Measurements from ENCODE around the gene PDE11A.
A peak's percentile ranks its signal among the peaks of the same experiment; 100 is the strongest.
"Not testable (repeated sequence)": the region's sequence is repeated elsewhere in the genome, so short reads cannot be mapped to it uniquely, and the experiment has no call there.

PDE11A gene

DNA sequence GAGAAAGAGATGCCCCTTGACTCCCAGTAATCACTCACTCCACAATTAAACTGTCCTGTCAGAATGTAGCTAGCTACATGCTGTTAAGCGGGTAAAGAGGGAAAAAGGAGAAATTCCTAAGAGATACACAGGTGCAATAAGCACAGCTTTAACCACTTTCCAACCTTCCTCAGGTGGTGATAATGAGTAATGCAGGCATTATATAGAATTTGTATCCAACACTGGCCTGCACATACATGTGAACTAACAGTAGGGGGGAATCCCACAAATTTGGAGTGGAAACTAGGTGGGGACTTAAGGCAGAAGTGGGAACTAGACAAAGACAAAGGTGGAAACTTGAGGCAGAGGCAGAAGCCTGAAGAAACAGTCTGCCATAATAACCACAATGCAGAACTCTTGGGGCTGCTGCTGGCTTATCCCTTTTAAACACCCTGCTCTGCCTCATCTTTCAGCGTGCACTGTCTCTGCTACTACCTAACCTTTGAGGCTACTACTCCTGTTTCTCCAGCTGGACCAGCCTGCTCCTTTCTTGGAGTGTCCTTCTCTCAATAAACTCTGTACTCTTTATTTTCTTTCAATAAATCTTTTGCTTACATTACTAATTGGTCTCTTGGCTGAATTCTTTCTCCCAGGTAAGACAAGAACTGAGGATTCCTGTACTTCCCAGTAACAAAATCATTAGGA is 259.7 kb downstream of the PDE11A start:
- no peak for DNase-seq

DNA sequence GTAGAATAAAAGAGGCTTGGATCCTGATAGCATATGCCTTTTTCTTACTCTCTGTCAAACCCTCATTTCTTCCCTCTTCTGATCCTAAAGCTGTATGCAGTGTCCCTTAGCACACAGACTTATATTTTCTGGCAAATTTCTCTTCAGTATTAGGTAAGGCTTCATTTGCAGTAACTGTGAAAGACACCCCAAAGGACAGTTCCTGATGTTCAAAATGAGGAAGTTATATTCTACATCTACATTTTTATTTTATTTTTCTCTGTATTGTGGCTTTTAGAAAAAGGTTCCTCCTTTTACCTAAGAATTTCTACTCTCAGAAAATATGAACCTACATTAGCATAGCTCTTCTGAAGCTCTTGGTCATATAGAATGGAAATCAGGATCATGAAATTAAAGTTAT is 261.7 kb downstream of the PDE11A start:
- no peak for DNase-seq

DNA sequence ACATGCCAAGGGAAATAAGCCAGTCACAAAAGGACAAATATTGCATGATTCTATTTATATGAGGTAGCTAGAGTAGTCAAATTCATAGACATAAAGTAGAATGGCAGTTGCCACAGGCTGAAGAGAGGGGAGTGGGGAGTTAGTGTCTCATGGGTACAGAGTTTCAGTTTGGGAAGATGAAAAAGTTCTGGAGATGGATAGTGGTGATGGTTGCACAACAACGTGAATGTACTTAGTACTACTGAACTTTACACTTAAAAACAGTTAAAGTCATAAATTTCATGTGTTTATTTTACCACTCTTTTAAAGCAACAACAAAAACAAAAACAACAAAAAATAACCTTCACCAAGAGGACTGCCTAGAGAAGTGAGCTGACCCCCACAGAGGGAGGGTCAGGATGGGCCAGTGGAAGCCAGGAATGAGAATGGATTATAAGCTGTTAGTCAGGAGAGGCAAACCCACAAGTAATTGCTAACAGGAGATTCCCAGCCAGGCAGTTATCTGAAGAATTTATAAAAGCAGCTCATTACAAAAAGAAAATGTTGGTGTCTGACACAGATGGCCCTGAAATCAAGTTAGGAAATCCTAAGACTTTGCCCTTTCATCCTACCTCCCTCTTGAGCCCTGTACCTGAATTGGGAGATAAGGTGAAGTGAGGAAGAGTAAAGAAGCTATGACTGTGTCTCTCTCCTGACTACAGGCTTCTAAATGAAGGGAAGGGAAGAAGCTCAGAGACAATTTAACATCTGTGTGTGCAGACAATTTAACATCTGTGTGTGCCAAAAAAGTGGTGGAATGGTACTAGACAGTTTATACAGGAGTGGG is 263.4 kb downstream of the PDE11A start:
- DNase-seq, result no peak

DNA sequence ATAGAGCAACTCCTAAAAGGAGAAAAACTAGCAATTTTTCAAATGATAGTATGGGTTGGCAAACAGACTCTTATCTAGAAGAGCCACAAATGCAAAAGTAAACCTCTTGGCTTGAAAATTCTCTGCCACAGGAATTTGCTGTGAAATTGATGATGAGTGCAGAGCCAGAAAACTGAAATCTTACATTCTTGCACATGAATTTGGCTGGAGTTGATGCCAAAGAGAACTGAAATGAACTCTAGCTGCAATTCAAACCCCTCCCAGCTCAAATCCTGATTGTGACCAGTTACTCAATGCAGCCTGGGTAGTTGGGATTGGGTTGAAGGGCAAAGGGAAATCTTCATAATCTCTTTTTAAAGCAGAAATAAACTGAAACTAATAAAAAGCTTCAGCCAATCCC is 266.6 kb downstream of the PDE11A start:
- DNase-seq, result no peak

DNA sequence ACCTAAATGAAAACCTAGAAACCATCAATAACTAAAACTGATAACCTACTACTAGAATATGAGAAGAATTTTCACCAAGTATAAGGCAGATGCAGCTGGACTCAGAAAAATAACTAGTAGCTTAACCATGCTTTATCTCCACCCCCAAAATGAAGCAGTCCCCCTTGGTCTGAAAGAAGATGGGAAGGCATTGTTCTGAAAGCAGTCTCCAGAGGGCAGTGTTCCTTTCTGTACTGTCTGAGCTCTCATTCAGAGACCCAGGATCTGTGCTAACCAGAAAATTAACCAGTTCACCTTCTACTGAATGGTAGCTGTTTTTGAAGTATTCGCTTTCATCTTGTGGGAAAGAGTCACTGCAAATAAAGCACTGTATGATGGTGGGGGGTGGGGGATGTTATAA is 273.0 kb downstream of the PDE11A start:
- no peak for DNase-seq

DNA sequence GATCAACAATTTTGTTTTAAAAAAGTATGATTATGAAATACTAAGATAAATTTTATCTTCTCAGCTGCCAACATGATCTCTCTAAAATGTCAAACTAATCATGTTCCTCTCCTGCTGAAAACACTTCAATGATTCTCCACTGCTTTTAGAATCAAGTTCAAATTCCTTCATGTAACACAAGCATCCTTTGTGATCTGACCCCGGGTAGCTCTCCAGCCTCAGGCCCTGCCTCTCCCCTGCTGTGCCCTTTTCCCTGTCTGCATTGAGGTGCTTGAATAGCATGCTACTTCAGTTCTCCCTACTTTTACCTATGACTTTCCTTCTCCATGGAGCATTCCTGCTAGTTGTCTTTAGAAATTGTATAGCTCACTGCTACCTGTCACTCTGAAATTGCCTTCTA is 274.8 kb downstream of the PDE11A start:
- no peak for DNase-seq

DNA sequence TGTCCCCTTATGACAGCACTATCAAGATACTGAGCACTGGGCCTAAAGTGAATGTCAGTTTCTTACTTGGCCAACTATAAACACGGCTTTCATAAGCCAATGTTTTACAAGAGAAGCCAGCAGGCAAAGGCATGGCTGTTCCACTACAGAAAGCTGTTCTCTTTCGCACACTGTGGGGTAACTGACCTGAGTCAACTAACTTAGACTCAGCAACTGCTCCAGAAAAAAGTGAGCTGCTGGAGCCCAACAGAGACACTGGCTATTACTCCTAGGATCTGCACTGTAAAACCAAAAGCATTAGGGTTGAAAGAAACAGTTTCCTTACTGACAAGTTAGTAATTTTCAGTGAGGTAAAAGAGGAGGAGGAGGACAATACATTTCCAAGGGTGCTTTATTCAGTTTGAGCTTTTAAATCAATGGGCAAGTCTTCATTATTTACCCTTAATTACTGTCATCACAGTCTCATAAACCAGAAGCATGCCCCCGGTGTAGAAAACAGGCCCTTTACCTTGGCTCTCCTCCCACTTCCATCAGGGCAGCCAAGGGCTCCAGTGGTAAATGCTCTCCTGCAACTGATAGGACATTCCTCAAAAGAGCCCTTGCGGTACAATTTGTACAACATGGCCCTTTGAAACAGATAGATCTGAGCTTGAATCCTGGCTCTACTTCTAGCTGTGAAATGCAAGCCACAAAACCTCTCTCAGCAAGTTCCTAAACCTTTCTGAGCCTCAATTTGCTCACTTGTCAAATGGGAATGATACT is 275.7 kb downstream of the PDE11A start:
- no peak for DNase-seq

DNA sequence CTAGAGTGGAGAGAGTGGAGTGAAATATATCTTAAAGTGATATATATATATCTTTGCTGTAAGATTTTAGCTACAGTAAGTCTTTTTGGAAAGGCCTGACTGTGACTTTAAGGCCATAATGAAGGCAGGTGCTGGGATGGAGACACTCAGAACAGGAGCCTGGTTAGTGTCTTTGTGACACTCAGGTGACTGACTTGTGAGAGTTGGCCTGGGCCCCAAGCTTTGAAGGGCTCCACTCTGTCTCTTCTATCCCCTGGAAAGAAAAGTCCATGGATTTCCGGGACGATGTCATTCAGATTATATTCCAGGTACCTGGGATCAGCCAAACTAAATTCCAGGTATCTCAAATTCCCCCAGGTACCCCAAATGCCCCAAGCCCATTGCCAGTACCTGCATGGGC is 276.6 kb downstream of the PDE11A start:
- no peak for DNase-seq

DNA sequence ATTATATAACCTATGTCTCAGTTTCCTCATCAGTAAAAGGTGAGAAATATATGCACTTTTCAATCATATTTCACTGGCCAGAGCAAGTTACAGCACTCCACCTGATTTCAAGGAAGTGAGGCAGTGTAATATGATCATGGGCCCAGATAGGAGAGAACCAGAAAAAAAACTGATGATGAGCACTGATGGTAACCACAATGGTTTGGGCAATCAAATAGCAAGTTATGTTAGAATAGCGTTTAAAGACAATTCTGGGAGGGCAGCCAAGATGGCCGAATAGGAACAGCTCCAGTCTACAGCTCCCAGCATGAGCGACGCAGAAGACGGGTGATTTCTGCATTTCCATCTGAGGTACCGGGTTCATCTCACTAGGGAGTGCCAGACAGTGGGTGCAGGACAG is 287.4 kb downstream of the PDE11A start:
- not testable (repeated sequence) for DNase-seq

DNA sequence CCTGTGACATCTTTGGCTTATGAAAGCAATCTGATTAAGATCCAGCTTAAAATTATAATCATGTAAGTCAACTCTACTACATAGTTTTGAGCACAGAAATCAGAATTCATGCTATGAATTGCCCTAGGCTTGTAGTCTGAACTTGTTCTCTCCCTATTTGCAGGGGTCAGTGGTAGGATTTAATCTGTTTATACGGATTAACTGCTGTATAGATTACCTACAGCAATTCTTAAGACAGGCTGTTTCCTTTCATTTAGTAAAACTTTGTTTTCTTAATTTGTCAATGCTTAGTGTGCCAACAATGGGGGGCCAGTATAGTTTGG is 287.9 kb downstream of the PDE11A start:
- DNase-seq, result no peak

DNA sequence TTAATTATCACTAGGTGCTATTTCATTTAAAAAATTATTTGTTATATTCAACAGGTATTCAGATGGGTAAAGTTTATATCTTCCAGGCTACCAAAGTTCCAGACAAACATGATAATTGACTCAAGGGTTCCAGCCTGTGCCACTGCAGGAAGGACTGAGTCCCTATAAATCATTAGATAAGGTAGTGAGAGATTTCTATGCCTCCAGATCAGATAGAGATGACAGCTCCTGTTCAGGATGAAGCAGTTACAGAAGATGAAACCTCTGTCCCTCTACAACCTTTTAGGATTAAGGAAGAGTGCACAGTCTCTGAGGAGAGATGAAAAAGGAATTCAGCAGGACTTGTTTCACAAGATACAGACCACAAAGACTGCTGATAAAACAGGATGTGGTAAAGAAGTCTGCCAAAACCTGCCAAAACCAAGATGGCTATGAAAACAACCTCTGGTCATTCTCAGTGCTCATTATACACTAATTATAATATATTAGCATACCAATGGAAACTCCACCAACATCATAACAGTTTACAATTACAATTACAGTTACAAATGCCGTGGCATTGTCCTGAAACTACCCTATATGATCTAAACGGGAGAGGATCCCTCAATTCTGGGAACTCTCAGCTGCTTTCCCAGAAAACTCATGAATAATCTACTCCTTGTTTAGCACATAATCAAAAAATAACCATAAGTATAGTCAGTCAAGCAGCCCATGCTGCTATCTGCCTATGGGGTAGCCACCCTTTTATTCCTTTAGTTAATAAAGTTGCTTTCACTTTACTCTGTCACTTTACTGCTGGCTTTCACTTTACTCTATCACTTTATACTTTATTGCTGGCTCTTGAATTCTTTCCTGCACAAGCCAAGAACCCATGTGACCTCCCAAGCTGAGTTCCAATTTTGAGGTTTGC is 288.5 kb downstream of the PDE11A start:
- no peak for DNase-seq

DNA sequence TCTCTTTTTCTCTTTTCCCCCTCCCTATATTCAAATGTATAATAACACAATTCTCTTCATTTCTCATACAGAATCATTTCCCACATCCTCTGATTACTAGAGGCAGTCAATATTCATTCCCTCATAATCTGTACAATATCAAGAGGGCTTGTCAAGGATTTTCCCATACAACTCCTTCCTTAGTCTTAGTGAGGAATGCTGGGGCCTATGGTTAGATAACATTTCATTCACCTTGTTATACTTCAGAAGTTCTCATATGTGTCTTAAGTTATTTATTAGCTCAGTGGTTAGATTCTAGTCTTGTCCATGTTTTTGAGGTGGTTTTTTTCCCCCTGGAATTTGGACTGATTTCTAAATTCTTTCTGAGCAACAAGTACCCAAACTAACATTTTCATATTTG is 289.5 kb downstream of the PDE11A start:
- DNase-seq, result no peak

DNA sequence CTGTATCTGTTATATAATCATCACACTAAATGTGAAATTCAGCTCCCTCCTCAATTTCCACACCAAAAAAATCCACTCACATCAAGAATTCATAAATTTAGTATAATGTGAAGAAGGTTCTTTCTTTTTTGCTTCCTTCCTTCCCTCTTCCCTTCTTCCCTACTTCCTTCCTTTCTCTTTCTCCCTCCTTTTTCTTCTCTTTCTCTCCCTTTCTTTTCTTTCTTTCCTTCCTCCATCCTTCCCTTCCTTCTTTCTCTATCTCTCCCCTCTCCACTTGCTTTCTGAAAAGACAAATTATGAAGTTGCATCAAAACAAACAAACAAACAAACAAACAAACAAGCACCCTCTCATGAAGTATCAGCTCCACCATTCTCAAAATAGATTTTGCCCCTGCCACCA is 290.0 kb downstream of the PDE11A start:
- no peak for DNase-seq

DNA sequence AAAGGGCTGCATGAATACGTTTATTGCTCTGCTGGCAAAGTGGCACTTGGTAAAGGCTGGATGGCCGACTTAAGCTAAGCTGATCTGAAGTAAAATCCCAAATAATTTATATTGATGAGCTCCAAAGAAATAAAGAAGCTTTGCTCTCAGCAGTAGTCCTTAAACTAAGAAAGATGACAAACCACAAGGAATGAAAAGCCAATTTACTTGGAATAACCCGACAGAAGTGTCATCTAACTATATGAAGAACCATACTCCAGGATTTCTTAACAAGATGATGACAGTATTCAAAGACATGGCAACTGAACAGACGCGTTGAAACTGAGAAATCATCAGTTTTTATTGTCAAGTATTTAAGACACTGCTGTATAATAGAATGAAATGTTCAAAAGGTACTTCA is 294.1 kb downstream of the PDE11A start:
- no peak for DNase-seq

DNA sequence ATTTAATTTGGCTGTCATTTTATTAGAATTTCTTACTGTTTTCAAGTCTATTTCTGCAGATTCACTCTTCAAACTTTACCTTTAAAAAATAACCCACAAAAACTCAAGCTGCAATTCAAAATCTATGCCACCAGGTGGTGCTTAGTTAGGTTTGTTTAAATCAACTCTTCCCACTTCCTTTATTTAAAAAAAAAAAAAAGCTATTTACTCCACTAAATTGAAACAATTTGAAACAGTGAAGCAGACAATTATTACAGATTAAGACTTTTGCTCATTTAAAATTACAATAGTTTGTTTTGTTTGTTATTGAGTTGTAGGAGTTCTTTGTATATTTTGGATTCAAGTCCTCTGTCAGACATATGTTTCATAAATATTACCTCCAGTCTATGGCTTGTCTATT is 300.0 kb downstream of the PDE11A start:
- no peak for DNase-seq

DNA sequence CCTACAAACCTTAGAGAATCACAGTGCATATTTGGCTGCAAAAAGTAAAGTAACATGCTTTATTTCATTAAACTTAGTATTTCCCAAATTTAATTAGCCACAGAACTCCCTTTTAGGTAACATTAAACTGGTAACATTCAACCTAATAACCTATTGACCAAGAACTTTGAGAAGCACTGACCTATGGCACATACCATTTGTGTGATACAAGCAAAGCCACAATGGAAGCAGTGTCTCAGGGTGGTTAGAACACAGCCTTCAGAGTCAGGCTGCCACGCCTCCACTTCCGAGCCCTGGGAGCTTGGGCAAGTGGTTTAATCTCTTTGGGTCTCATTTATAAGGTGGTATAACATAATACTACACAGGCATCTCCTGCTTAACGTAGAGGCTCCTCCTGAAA is 301.4 kb downstream of the PDE11A start:
- DNase-seq, result no peak

DNA sequence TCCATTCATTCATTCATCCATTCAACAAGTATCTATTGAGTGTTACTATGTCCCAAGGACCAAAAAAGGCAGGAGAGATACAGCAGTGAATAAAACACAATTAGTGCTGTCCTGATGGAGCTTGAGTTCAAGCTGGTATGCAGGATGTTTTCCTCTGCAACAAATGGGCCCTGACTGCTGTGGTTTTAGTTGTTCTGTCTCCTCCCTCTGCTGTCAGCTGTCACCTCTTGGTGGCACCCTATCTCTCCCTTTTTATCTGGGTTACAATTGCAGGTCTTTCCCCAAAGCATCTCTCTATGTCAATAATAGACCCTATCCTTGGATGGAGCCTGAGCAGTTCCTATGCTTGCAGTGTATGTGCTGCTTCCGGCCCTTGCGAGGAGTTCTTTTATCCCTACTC is 304.8 kb downstream of the PDE11A start:
- no peak for DNase-seq

DNA sequence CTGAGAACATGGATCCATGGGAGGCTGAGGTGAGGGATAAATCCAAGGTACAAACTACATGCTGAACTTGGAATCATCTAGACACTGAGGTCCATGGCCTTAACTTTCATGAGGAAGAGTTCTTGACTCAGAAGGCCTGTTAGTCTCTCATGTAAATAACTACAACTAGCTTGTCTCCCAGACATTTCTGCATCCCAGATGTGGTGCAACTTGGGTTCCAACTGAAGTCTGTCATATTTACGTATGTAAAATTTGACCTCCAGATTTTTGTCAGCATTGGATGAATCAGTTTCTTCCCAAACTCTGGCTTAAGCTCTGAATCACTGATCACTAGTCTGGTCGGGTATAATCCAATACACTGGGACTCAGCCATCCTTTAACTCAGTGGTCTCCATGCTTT is 306.9 kb downstream of the PDE11A start:
- DNase-seq, result no peak

DNA sequence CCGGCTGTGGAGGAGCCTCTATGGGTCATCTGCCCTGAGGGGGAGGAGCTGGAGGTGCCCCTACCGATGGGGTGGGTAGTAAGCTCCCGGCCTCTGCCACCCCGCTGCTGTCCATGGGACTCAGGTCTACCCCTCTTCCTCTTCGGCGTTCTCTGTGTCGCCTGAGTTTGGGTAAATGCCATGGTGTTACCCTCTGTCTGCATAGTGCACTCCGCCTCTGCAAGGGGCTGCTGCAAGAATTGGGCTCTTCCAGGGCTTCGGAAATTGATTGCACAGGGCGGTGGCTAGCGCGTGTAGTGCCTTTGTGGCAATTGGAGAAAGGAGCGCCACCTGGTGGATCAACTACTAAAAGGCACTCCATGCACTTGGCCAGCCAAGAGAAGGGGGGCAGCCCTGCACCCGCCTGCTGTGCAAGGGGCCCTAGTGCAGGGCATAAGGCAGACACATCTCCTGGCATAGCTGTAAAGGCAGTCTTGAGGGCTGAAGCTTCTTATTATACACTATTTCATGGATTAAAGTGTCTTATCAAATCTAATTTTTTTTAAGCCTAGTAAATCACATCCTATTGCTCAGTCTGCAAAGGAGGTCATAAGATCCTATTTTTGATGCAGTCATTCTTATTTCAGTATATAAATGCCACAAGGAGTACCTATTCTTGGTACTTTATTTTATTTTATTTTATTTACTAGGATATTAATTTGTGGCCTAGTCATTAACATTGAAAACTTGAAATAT is 308.9 kb downstream of the PDE11A start:
- DNase-seq, result peak in 1 of 2 experiments; percentile 41

DNA sequence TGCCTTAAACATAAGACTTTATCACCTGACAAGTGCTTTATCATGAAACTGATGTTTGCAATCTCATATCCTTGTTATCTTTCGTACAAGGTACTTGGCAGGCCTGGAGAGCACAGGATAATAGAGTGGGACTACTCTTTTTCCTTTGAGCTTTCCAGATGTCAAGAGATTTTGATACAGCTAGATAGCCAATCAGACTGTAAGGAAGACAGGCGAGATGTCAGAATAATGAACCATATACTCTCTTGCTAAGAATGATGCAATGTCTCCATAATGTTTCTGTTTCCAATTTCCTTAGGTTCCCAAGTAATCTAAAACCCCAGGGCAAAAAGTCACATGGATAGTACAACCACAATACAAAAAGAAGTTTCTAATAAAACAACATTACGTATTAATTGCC is 313.1 kb downstream of the PDE11A start:
- DNase-seq, result no peak

DNA sequence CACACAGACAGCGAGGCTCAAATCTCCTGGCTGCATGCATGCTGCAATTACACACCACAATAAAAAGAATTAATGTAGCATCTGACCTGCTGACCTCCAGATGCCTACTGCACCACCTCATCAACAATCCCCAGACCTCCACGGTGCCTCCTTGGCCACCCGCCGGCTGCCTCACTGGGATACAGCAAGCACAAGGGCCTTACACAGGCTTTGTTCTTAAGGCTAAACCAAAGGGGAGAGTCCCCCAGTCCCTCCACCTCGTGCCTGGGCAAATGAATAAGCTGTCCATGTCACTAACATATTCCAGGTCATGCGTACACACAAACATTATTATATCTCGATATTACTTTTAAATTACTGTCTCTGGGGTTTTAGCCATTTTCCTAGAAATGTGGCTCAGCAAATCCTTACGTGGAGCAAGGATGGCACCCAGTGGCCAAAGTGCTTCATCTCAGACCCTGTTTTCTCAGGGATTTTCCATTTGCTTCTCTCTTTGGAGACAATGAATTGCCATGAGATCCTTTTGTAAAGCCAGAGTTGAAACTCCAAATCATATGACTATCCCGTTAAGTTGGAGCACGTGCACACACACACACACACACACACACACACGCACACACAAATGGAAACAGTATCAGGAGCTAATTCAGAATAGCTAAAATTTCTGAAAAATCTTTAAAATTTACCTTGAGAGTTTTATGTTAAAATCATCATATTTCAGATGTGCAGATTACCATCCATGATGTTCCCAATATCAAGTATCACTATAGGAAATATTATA is 313.8 kb downstream of the PDE11A start:
- DNase-seq, result no peak
